DOHH2 (cell line): ENCODE measurements around the gene CACNA1I.

Experiments
- H3F3A ChIP-seq: fragments of 200-600 bp; sonication (generic), shearing (Covaris generic); 2 replicates; pipeline ENCODE4 v1.6.0; 2016; ENCODE audit warnings: antibody characterized with exemption, mild to moderate bottlenecking; ENCODE audit not compliant: control insufficient read depth, insufficient read depth
- H3K27ac ChIP-seq: fragments of 200-600 bp; sonication (generic); 2 replicates; pipeline ENCODE4 v1.5.1; 2014; ENCODE audit warnings: low read depth, mild to moderate bottlenecking, low read length, moderate library complexity
- H3K27me3 ChIP-seq: fragments of 200-600 bp; sonication (generic); 2 replicates; pipeline ENCODE4 v1.6.1; 2014; ENCODE audit warnings: mild to moderate bottlenecking, low read length, mixed read lengths; ENCODE audit not compliant: control insufficient read depth
- H3K36me3 ChIP-seq: fragments of 200-600 bp; sonication (generic); 2 replicates; pipeline ENCODE4 v1.6.1; 2014; ENCODE audit warnings: mild to moderate bottlenecking, low read length, moderate library complexity, mixed read lengths; ENCODE audit not compliant: control insufficient read depth
- H3K4me1 ChIP-seq: fragments of 200-600 bp; sonication (generic); 2 replicates; pipeline ENCODE4 v1.6.1; 2014; ENCODE audit warnings: mild to moderate bottlenecking, low read length, mixed read lengths; ENCODE audit not compliant: control insufficient read depth
- H3K4me2 ChIP-seq: fragments of 200-600 bp; sonication (generic); 2 replicates; pipeline ENCODE4 v1.6.0; 2014; ENCODE audit warnings: mild to moderate bottlenecking, low read length, moderate library complexity
- H3K4me3 ChIP-seq: fragments of 200-600 bp; sonication (generic); 2 replicates; pipeline ENCODE4 v1.5.1; 2014; ENCODE audit warnings: mild to moderate bottlenecking, low read length, mixed read lengths
- H3K79me2 ChIP-seq: fragments of 200-600 bp; sonication (generic); 2 replicates; pipeline ENCODE4 v1.6.1; 2014; ENCODE audit warnings: mild to moderate bottlenecking, low read length, mixed read lengths; ENCODE audit not compliant: control insufficient read depth
- H3K9me2 ChIP-seq: fragments of 200-600 bp; sonication (generic); replicated peaks from 2 replicates; pipeline ENCODE4 v1.6.1; 2014; ENCODE audit warnings: mild to moderate bottlenecking, low read length, mixed read lengths; ENCODE audit not compliant: control insufficient read depth
- H3K9me3 ChIP-seq: fragments of 200-600 bp; sonication (generic); 2 replicates; pipeline ENCODE4 v1.6.1; 2014; ENCODE audit warnings: antibody characterized with exemption, low read length, mixed read lengths; ENCODE audit not compliant: control insufficient read depth, insufficient read depth
- H4K20me1 ChIP-seq: fragments of 200-600 bp; sonication (generic); 2 replicates; pipeline ENCODE4 v1.6.0; 2014; ENCODE audit warnings: low read depth, mild to moderate bottlenecking, antibody characterized with exemption, low read length, moderate library complexity; ENCODE audit not compliant: control insufficient read depth, insufficient read depth
- CTCF ChIP-seq: fragments of 200-600 bp; sonication (generic); IDR thresholded peaks from one replicate; pipeline ENCODE4 v1.5.1; 2014; ENCODE audit warnings: antibody characterized with exemption, mild to moderate bottlenecking, low read depth, low read length; ENCODE audit not compliant: poor library complexity, severe bottlenecking
- EZH2phosphoT487 ChIP-seq: fragments of 200-600 bp; sonication (generic); IDR thresholded peaks from 2 replicates; pipeline ENCODE4 v1.6.1; 2017; ENCODE audit warnings: borderline replicate concordance, mild to moderate bottlenecking, antibody characterized with exemption, low read length, moderate library complexity, mixed read lengths

The CACNA1I gene

GRCh38 chr22:39663751-39664150 is 93.2 kb downstream of the CACNA1I start:
- H3K4me1 ChIP-seq: no peaks in the 10 kb centered on the region
- no peaks in the 10 kb centered on the region for H3K79me2 ChIP-seq
- no peaks in the 10 kb centered on the region for H3K9me3 ChIP-seq
- H3F3A ChIP-seq: no peaks in the 10 kb centered on the region
- H3K4me2 ChIP-seq: no peak overlapping the region
- no peaks in the 10 kb centered on the region for H3K36me3 ChIP-seq
- TF ChIP-seq CTCF (no peak), EZH2phosphoT487 (no peak)
- no peaks in the 10 kb centered on the region for H3K27me3 ChIP-seq
- no peaks in the 10 kb centered on the region for H4K20me1 ChIP-seq
- H3K4me3 ChIP-seq: no peak overlapping the region
- H3K9me2 ChIP-seq: no peaks in the 10 kb centered on the region
- H3K27ac ChIP-seq: no peak overlapping the region

- Histone ChIP-seq H3K9me2 (no peaks in the 10 kb centered on the region), H3F3A (no peaks in the 10 kb centered on the region), H3K27ac (no peak overlapping the region), H3K4me2 (no peak overlapping the region), H3K4me3 (no peak overlapping the region), H3K9me3 (no peaks in the 10 kb centered on the region), H3K36me3 (no peaks in the 10 kb centered on the region), H4K20me1 (no peaks in the 10 kb centered on the region), H3K79me2 (no peaks in the 10 kb centered on the region), H3K4me1 (no peaks in the 10 kb centered on the region), H3K27me3 (no peaks in the 10 kb centered on the region)
- no peak for TF ChIP-seq EZH2phosphoT487
- no peak for TF ChIP-seq CTCF
Measured at GRCh38 chr22:39664485-39665200, 94.1 kb downstream of the CACNA1I start.

GRCh38 chr22:39665229-39665628 is 94.7 kb downstream of the CACNA1I start:
- no peak for TF ChIP-seq CTCF
- TF ChIP-seq EZH2phosphoT487: no peak
- Histone ChIP-seq H3K27me3 (no peaks in the 10 kb centered on the region), H3K9me3 (no peaks in the 10 kb centered on the region), H3K27ac (no peak overlapping the region), H3K79me2 (no peaks in the 10 kb centered on the region), H3K36me3 (no peaks in the 10 kb centered on the region), H3K4me1 (no peaks in the 10 kb centered on the region), H3F3A (no peaks in the 10 kb centered on the region), H3K9me2 (no peaks in the 10 kb centered on the region), H3K4me3 (no peak overlapping the region), H3K4me2 (no peak overlapping the region), H4K20me1 (no peaks in the 10 kb centered on the region)
